NCI-H82 treated with DMSO at 0.1 percent for 48 hours (cell line): ENCODE measurements around the gene SLC9A3.
"Not testable (repeated sequence)": the region's sequence is repeated elsewhere in the genome, so short reads cannot be mapped to it uniquely, and the experiment has no call there.

Experiments used
- DNase-seq: peaks from one replicate; lab custom pipeline; 2025; ENCODE audit not compliant: unreplicated experiment; lab: John Stamatoyannopoulos, UW

SLC9A3 gene

GRCh38 chr5:491119-491855 is 33.0 kb downstream of the SLC9A3 start:
- DNase-seq, result no peak

GRCh38 chr5:490116-491106 is 33.8 kb downstream of the SLC9A3 start:
- DNase-seq, result no peak

- DNase-seq, result no peak
Observed at GRCh38 chr5:489689-490080, 34.6 kb downstream of the SLC9A3 start.

GRCh38 chr5:488744-489688 is 35.2 kb downstream of the SLC9A3 start:
- no peak for DNase-seq

GRCh38 chr5:488241-488640 is 36.0 kb downstream of the SLC9A3 start:
- DNase-seq, result no peak

DNA sequence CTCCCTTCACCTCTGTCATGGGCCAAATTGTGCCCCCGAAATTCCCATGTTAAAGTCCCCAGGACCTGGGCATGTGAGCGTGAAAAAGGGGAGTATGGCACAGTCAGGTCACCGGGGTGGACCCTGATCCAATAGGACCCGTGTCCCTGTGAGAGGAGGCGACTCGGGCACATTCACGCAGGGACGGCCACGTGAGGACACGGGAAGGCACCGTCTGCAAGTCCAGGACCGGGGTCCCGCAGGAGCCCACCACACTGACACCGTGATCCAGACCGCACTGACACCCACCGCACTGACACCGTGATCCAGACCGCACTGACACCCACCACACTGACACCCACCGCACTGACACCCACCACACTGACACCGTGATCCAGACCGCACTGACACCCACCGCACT is 37.7 kb downstream of the SLC9A3 start:
- DNase-seq, result not testable (repeated sequence)

GRCh38 chr5:485946-486491 is 38.2 kb downstream of the SLC9A3 start:
- DNase-seq, result no peak

- DNase-seq, result no peak
Observed at GRCh38 chr5:485113-485945, 38.9 kb downstream of the SLC9A3 start.

GRCh38 chr5:484556-484955 is 39.7 kb downstream of the SLC9A3 start:
- DNase-seq, result no peak

DNA sequence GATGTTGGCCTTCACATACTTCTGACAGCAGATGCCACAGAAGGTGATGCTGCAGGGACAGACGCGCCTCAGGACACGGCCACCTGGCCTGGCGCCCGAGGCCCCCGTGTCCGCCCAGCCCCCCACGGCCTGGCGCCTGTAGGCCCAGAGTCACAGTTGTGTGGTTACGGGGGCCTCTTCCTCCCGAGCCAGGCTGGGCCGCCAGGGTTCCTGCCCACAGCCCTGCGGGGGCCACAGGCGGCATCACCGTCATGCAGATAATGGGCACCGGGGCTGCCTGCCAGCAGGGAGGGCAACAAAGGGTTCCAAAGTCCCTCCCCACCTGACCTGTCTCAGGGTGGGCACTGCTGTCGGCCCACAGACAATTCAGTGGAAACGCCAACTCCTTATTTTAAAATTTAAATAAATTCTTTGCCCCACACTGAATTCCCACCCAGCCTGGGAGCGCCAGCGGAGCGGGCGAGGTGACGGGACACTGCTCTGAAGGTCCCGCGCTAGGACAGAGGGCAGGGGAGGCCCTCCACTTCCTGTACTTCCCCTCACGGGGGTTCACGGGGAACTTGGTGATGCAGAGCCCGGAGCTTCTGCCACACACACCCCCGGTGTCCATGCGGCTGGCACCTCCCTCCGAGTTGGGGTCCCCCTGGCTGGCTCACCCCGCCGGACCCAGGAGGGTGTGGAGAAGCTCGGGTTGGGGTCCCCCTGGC is 40.7 kb downstream of the SLC9A3 start:
- no peak for DNase-seq

DNA sequence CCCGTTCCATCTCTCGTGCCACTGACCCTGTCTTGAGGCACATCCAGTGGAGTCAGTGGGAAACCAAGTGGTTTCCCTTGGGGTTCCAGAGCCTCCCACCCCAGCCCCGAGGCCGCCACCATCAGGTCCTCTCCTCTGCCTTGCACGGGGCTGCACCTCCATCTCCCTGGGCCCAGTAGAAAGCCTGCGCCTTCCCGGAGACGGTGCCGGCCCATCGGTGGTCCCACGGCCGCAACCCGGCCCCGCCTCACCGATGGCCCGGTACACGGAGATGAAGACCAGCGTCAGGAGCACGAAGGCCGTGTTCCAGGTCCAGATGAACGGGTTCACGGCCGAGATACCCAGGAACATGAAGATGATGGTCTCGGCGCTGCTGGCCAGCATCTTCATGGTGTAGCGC is 41.2 kb downstream of the SLC9A3 start:
- DNase-seq, result no peak

- no peak for DNase-seq
Observed at GRCh38 chr5:482506-482905, 41.7 kb downstream of the SLC9A3 start.

DNA sequence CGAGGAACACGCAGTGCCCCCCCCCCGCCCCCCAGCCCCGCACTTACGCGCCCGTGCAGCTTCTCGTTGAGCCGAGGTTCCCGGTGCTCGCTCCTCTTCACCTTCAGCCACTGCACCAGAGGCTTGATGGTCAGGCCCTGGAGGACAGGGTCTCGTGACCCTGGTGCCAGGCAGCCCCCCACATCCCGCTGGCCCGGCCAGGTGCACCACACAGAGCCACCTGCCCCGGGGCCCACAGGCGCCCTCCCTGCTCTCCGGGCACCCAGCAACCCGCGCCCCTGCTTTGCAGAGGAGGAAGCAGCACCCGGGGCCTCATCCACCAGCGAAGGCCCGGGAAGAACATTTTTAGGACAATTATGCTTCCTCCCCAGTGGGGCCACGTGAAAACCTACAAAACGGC is 42.2 kb downstream of the SLC9A3 start:
- no peak for DNase-seq

DNA sequence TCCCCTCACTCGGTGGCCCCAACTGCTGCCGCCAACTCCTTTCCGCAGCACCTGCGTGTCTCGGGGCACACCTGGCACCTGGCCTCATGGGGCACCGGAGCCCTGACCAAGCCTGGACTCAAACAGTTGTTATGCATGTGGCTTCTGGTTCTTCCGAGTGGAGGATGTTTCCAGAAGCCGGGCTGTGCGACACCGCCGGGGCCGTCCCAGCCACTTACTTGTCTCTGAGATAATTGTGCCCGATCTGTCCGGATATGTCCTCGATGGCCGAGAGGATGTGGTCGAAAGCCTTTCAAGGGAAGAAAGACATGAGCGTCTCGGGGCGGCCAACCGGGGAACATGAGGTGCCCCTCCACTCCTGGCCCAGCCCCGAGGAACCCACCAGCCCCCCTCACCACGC is 42.9 kb downstream of the SLC9A3 start:
- no peak for DNase-seq

- DNase-seq, result no peak
Observed at GRCh38 chr5:479566-480319, 44.5 kb downstream of the SLC9A3 start.

- DNase-seq, result no peak
Observed at GRCh38 chr5:478982-479535, 45.2 kb downstream of the SLC9A3 start.

DNA sequence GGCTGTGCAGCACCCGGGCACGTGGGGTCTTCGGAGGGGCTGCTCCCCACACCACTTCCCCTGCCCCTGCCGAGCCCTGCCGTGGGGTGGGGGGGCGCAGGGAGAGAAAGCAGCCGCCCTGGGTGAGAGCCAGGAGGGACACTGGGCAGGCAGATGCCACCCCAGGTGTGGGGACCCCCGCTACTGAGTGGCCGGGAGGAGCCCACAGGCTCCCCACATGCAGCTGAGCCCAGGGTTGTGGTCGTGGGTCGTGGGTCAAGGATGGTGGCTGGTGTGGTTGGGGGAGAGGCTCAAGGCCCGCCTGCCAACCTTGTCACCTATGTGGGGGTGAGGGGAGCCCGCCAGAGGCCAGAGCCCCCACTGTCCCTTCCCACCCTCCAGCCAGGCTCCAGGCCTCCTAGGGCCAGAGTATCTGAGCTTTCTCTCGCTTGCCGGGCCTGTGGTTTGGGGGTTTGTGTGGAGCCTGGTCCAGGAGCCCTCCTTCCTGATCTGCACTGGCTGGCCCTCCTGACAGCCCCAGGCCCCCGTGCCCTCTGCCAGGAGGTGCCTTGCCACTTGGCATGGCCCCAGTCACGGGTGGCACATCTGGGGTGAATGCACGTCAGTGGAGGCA is 45.8 kb downstream of the SLC9A3 start:
- no peak for DNase-seq

GRCh38 chr5:477871-478270 is 46.4 kb downstream of the SLC9A3 start:
- DNase-seq, result no peak
